ELF-1 (cell line): Measurements from ENCODE around the gene DUSP1.

Experiments used
- DNase-seq: peaks from one replicate; pipeline ENCODE4 v3.0.0-alpha.2; 2016; ENCODE audit warnings: low read depth, low spot score

DUSP1 gene

GRCh38 chr5:172724242-172725183 is 46.5 kb downstream of the DUSP1 start:
- no peak for DNase-seq

DNA sequence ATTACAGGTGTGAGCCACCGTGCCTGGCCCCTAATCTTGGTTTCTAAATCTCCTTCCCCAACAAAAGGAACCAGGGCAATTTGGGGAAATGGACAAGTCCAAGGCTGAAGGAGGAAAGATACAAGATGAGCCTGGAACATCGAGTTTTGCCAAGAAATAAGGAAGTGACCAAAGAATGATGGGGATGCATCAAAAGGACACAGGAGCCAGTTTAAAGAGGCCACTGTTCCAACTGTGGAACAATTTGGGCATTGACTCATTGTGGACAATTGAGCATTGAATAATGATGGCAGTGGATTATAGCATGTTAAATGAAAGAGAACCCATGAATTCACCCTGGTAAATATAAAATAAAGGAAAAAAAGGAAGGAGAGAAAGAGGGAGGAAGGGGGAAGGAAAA is 47.5 kb downstream of the DUSP1 start:
- no peak for DNase-seq

DNA sequence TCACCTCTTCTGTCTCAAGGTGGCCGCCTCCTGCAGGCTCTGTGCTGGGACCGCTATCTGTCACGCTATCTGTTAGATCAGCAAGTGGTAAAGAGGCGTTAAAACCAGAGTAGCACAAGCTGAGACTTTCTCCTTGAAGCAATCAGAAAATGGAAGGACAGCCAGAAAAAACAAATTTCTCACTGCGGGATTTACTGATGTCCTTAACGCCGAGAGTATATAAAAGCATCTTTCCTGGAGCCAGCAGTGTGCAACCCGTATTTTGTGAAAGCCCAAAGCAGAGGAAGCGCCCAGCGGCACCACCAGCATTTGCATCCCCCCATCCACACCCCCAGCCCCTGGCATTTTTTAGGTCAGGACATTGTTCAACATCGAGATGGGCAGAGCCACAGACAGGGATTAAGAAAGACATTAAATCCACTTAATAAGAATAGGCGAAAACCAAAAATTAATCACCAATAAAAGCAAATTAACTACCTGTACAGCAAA is 48.6 kb downstream of the DUSP1 start:
- no peak for DNase-seq

DNA sequence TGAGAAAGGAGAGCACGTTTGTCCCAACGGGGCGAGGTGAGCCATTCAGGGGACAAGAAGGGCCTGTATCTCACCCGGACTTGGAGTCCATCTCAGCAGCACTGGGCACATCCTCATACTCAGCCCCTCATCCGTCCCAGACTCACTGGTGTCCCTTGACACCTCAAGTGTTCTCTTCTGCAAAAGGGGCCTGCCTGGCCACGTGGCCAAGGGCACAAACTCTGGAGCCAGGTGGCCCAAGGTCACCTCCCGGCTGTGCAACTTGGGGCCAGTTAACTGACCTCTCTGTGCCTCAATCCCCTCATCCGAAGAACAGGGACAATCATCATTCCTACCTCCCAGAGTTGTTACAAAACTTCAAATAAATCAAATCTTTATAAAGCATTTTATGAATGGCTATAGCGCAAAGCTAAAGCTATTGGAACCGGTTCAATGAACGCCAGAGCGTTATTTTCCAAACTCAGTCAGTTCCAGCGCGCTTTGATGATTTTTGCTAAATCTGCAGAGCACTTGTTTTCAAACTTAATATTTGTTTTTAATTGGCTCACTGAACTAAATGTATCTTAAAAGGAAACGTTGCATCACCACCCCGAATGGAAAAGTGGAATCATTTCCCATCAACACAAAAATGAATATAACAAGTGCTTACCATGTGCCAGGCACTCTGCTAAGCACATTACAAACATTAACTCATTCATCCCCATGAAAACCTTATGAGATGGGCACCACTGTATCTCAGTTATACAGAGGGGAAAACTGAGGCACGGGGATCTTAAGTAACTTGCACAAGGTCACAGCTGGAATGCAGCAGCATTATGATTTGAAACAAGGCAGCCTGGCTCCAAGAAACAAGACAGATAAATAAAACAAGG is 49.3 kb downstream of the DUSP1 start:
- DNase-seq: no peak

- no peak for DNase-seq
Measured at GRCh38 chr5:172720655-172721054, 50.3 kb downstream of the DUSP1 start.

GRCh38 chr5:172719211-172719610 is 51.8 kb downstream of the DUSP1 start:
- no peak for DNase-seq

GRCh38 chr5:172718527-172719114 is 52.4 kb downstream of the DUSP1 start:
- DNase-seq: no peak
